ENCODE measurements around the gene ASH1L. TPM values are rescaled to one million over a fixed set of nuclear protein-coding genes. Genes with fewer than 3 reads are reported as not detected.
"Not testable (repeated sequence)": the region's sequence is repeated elsewhere in the genome, so short reads cannot be mapped to it uniquely, and the experiment has no call there.

ASH1L gene
- polyA plus RNA-seq, 1 donor, result 27.0 TPM

DNA sequence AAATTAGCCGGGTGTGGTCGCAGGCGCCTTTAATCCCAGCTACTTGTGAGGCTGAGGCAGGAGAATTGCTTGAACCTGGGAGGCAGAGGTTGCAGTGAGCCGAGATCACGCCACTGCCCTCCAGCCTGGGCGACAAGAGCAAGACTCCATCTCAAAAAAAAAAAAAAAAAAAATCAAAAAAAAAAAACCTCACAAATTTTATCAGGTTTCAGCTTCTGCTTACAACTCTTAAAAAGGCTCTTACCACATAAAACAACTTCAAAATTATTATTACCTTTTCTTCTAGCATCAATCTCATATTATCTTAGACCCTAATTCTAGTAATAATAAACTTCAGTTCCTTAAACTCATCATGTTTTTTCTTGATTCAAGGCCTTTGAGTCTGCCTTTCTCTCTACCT lies 120.2 kb downstream of the ASH1L start:
- DNase-seq (ENCODE audit: low read depth), result not testable (repeated sequence)

DNA sequence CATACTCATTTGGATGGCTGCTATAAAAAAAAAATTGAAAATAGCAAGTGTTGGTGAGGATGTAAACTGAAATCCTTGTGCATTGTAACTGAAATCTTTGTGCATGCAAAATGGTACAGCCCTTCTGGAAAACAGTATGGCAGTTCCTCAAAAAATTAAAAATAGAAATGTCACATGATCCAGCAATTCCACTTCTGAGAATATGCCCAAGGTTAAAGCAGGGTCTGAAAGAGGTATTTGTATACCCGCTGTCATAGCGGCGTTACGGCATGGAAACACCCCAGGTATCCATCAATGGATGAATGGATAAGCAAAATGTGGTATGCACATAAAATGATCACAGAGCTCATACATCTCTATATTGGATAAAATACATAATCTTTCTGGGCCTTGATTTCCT lies 125.2 kb downstream of the ASH1L start:
- DNase-seq (ENCODE audit: low read depth), result no peak

- not testable (repeated sequence) for DNase-seq (ENCODE audit: low read depth)
Measured at GRCh38 chr1:155433831-155434389, 128.7 kb downstream of the ASH1L start.

DNA sequence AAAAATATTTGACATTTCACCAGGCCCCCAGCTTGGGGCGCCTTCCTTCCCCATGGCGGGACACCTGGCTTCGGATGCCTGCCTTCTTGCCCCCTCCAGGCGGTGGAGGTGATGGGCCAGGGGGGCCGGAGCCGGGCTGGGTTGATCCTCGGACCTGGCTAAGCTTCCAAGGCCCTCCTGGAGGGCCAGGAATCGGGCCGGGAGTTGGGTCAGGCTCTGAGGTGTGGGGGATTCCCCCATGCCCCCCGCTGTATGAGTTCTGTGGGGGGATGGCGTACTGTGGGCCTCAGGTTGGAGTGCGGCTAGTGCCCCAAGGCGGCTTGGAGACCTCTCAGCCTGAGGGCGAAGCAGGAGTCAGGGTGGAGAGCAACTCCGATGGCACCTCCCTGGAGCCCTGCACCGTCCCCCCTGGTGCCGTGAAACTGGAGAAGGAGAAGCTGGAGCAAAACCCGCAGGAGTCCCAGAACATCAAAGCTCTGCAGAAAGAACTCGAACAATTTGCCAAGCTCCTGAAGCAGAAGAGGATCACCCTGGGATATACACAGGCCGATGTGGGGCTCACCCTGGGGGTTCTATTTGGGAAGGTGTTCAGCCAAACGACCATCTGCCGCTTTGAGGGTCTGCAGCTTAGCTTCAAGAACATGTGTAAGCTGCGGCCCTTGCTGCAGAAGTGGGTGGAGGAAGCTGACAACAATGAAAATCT lies 129.3 kb downstream of the ASH1L start:
- not testable (repeated sequence) for DNase-seq (ENCODE audit: low read depth)

- no peak for DNase-seq (ENCODE audit: low read depth)
Measured at GRCh38 chr1:155424091-155424490, 138.5 kb downstream of the ASH1L start.

DNA sequence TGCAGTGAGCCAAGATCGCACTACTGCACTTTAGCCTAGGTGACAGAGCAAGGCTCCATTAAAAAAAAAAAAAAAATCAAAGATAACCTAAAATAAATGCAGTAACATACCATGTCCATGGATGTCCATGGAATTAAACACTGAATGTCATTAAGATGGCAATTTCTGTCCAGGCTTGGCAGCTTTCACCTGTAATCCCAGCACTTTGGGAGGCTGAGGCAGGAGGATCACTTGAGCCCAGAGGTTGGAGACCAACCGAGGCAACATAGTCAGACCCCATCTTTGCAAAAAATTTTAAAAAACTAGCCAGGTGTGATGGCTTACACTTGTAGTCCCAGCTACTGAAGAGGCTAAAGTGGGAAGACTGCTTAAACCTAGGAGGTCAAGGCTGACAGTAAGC lies 141.8 kb downstream of the ASH1L start:
- no peak for DNase-seq (ENCODE audit: low read depth)

- not testable (repeated sequence) for DNase-seq (ENCODE audit: low read depth)
Measured at GRCh38 chr1:155411840-155412239, 150.8 kb downstream of the ASH1L start.

DNA sequence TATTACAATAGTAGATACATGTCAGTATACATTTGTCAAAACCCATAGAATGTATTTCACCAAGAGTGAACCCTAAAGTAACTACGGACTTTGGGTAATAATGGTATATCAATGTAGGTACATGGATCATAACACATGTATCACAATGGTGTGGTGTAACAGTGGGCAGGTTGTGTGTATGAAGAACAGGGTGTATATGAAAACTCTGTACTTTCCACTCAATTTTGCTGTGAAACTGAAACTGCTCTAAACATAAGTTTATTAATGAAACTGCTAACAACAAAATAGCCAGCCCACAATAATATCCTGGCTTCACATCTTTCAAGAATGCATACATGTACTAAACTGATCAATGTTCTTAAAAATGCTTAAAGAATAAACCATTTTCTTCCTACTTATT lies 151.7 kb downstream of the ASH1L start:
- DNase-seq (ENCODE audit: low read depth), result no peak

DNA sequence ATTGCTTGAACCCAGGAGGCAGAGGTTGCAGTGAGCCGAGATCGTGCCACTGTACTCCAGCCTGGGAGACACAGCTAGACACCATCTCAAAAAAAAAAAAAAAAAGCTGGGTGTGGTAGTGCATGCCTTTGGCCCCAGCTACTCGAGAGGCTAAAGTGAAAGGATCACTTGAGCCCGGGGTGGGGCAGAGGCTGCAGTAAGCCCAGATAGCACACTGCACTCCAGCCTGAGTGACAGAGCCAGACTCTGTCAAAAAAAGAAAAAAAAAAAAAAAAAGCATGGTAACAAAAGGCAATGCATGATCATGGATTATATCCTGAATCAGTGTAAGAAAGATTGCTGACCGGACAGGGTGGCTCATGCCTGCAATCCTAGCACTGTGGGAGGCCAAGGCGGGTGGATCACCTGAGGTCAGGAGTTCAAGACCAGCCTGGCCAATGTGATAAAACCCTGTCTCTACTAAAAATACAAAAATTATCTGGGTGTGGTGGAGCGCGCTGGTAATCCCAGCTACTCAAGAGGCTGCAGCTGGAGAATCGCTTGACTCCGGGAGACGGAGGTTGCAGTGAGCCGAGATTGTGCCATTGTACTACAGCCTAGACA lies 165.6 kb downstream of the ASH1L start:
- DNase-seq (ENCODE audit: low read depth), result no peak

DNA sequence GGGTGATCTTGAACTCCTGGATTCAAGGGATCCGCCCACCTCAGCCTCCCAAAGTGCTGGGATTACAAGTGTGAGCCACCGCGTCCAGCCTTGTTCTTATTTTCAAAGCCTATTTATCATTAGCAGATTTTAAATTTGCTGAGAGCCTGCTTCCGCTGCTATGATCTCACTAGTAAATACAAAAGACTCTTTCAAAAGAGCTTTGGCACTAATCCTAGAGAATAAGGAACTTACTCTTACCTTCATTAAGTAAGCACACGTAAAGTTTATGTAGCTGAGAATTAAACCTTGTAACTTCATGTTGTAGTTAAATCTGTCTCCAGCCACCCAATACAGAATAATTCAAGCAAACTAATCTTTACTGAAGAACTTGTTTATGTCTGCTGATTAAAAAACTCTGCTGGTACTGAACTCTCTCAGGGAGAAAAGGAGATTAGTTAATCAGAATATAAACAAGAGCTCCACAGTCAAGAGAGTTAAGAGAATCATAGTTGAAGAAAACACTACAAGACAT lies 169.6 kb downstream of the ASH1L start:
- DNase-seq (ENCODE audit: low read depth), result no peak

DNA sequence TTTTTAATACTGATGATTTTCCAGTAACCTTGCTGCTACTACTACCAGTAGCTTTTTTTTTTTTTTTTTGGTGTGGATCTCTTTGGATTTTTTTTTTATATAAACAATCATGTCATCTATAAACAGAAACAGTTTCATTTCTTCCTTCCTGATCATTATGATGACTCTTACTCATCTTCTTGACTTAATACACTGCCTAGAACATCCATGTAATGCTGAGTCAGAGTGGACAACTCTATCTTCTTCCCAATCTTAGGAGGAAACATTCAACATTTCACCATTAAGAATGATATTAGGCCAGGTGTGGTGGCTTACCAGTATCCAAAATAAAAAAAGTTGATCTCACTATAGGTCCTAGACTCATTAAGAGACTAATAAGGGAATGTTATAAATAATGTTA lies 172.8 kb downstream of the ASH1L start:
- no peak for DNase-seq (ENCODE audit: low read depth)

- not testable (repeated sequence) for DNase-seq (ENCODE audit: low read depth)
Measured at GRCh38 chr1:155385836-155386235, 176.8 kb downstream of the ASH1L start.

DNA sequence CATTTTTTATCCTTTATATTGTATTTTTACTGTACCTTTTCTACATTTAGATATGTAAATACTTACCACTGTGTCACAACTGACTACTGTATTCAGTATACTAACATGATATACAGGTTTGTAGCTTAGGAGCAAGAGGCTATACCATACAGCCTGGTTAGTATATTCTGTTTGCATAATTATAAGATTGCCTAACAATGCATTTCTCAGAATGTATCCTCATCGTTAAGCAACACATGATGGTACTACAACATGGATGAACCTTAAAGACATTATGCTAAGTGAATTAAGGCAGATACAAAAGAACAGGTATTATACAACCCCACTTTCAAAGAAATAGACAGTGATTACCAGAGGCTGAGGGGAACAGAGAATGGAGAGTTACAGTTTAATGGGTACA lies 179.2 kb downstream of the ASH1L start:
- no peak for DNase-seq (ENCODE audit: low read depth)

DNA sequence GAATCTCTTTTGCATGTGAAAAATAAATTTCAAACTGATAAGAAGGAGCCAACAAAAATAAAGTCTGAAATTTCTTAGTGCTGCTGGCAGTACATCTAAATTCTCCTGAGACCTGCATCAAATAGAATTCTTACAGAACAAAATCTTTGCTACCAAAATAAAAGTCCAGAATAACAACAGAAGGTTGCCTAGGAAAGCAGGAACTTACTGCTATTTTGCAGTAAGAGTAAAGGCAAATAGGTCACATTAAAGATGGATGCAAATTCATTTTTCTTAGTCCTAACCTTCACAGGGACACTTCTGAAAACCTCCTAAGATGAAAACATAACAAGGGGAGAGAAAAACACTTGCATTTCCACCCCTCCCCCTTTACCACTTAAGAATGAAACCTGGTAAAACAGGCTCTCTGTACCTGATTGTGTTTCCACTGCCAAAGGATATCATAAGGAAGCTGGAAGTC lies 182.9 kb downstream of the ASH1L start:
- peak; percentile 75 for DNase-seq (ENCODE audit: low read depth)

DNA sequence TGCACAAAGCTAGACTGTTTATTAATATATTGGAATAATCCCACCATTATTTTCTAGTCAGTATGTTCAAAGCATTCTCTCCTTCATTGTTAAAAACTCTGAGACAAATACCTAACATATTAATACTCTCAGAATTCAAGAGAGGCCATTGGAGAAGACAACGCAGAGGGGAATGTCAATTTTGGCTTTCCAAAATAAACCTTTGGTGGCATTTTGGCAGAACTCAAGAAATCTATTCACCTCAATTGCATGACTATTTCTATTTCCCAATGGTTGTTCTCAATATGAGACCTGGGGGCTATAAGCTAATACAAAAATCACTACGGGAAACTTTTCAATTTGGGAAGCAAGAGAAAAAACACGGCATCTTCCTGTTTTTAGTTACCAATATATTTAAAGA lies 183.4 kb downstream of the ASH1L start:
- no peak for DNase-seq (ENCODE audit: low read depth)

GRCh38 chr1:155360051-155360450 lies 202.6 kb downstream of the ASH1L start:
- no peak for DNase-seq (ENCODE audit: low read depth)

GRCh38 chr1:155352631-155353030 lies 210.0 kb downstream of the ASH1L start:
- DNase-seq (ENCODE audit: low read depth), result no peak

GRCh38 chr1:155342842-155343241 lies 219.8 kb downstream of the ASH1L start:
- no peak for DNase-seq (ENCODE audit: low read depth)

- DNase-seq (ENCODE audit: low read depth), result no peak
Measured at GRCh38 chr1:155339515-155340097, 223.0 kb downstream of the ASH1L start.

GRCh38 chr1:155334962-155335361 lies 227.6 kb downstream of the ASH1L start:
- no peak for DNase-seq (ENCODE audit: low read depth)

GRCh38 chr1:155329980-155330598 lies 232.5 kb downstream of the ASH1L start:
- no peak for DNase-seq (ENCODE audit: low read depth)

- not testable (repeated sequence) for DNase-seq (ENCODE audit: low read depth)
Measured at GRCh38 chr1:155328856-155329255, 233.7 kb downstream of the ASH1L start.
